HepG2 (cell line): ENCODE data around the gene MAT2A. TPM values are rescaled to one million over a fixed set of nuclear protein-coding genes. Genes with fewer than 3 reads are reported as not detected.

Experiments
- CENPX ChIP-seq: sonication (generic); formaldehyde crosslinking; IDR thresholded peaks from 2 replicates; pipeline ENCODE4 v1.9.0; 2021; ENCODE audit warnings: mild to moderate bottlenecking, missing genetic modification reagents, moderate library complexity
- IKZF4 ChIP-seq: sonication (generic); formaldehyde crosslinking; IDR thresholded peaks from 2 replicates; pipeline ENCODE4 v1.5.1; 2020; ENCODE audit warnings: borderline replicate concordance, mild to moderate bottlenecking, low read depth, missing genetic modification reagents; ENCODE audit errors: not compliant biosample characterization
- KLF16 ChIP-seq, 2 experiments: sonication (generic) in 1 of 2; formaldehyde crosslinking in 1 of 2; IDR thresholded peaks; 2 replicates each; pipeline versions ENCODE4 v1.6.1 to v1.8.0; 2016 to 2023; ENCODE audit warnings: missing genetic modification reagents in 2 of 2, missing compliant biosample characterization in 1 of 2
- MAF1 ChIP-seq: sonication (generic); formaldehyde crosslinking; IDR thresholded peaks from 2 replicates; pipeline ENCODE4 v1.5.0; 2020; ENCODE audit warnings: missing genetic modification reagents, borderline replicate concordance
- MIER2 ChIP-seq: IDR thresholded peaks from 2 replicates; pipeline ENCODE4 v1.6.1; 2016; ENCODE audit warnings: missing biosample characterization, missing genetic modification reagents
- NCOA1 ChIP-seq: sonication (generic); formaldehyde crosslinking; IDR thresholded peaks from 2 replicates; pipeline ENCODE4 v1.9.0; 2021; ENCODE audit warnings: missing genetic modification reagents
- NFE2 ChIP-seq: sonication (generic); formaldehyde crosslinking; IDR thresholded peaks from 2 replicates; pipeline ENCODE4 v1.4.0; 2020; ENCODE audit warnings: missing genetic modification reagents
- NFKBIZ ChIP-seq: IDR thresholded peaks from 2 replicates; pipeline ENCODE4 v1.6.1; 2018; ENCODE audit warnings: missing genetic modification reagents, missing compliant biosample characterization
- RBM22 ChIP-seq: fragments of 200-400 bp; formaldehyde crosslinking; optimal IDR thresholded peaks from 2 replicates; pipeline ENCODE3; 2017; ENCODE audit warnings: mild to moderate bottlenecking, low read length, moderate library complexity
- REXO4 ChIP-seq: sonication (generic); formaldehyde crosslinking; IDR thresholded peaks from 2 replicates; pipeline ENCODE4 v1.8.0; 2022; ENCODE audit warnings: missing genetic modification reagents, mild to moderate bottlenecking, borderline replicate concordance
- RFX3 ChIP-seq: IDR thresholded peaks from 2 replicates; pipeline ENCODE4 v1.6.1; 2016; ENCODE audit warnings: missing biosample characterization, missing genetic modification reagents
- SRY ChIP-seq: sonication (generic); formaldehyde crosslinking; IDR thresholded peaks from 2 replicates; pipeline ENCODE4 v1.8.0; 2022; ENCODE audit warnings: mild to moderate bottlenecking, missing genetic modification reagents
- TBP ChIP-seq: sonication (generic); formaldehyde crosslinking; IDR thresholded peaks from 2 replicates; pipeline ENCODE4 v1.5.0; 2020; ENCODE audit warnings: missing genetic modification reagents
- TEAD3 ChIP-seq: optimal IDR thresholded peaks from 2 replicates; pipeline ENCODE3; 2016; ENCODE audit warnings: borderline replicate concordance
- ZFP1 ChIP-seq: IDR thresholded peaks from 2 replicates; pipeline ENCODE4 v1.6.1; 2016
- ZNF530 ChIP-seq: sonication (generic); formaldehyde crosslinking; IDR thresholded peaks from 2 replicates; pipeline ENCODE4 v1.5.0; 2020; ENCODE audit warnings: low read depth, mild to moderate bottlenecking, missing genetic modification reagents
- ZNF543 ChIP-seq: sonication (generic); formaldehyde crosslinking; IDR thresholded peaks from 2 replicates; pipeline ENCODE4 v1.4.0; 2020; ENCODE audit warnings: mild to moderate bottlenecking, missing genetic modification reagents
- ZNF768 ChIP-seq: sonication (generic); formaldehyde crosslinking; IDR thresholded peaks from 2 replicates; pipeline ENCODE4 v1.4.0; 2020; ENCODE audit warnings: missing genetic modification reagents
- ZNF776 ChIP-seq: sonication (generic); formaldehyde crosslinking; IDR thresholded peaks from 2 replicates; pipeline ENCODE4 v1.4.0; 2020; ENCODE audit warnings: mild to moderate bottlenecking, missing genetic modification reagents
- polyA plus RNA-seq, 8 experiments: library from polyadenylated mRNA; depleted of rRNA in 3 of 8; stranded (reverse) in 7 of 8; unstranded in 1 of 8; fragments of >200 nt; fragmentation: Illumina TruSeq in 4 of 8; extraction: Trizol in 4 of 8; gene quantifications; 2 replicates each; pipeline versions ENCODE4 v1.2.1 to v1.2.3, GENCODE V29; 2011 to 2016; ENCODE audit warnings: low read depth in 4 of 8, missing spikeins in 1 of 8, mixed read lengths in 1 of 8; ENCODE audit not compliant: insufficient read depth in 1 of 8
- total RNA-seq, 5 experiments: library from RNA; depleted of rRNA; stranded (reverse); fragments of >200 nt; fragmentation: Illumina TruSeq; extraction: Trizol; gene quantifications; 2 replicates each; pipeline ENCODE4 v1.2.3, GENCODE V29; 2016; ENCODE audit warnings: low read depth in 1 of 5
- TF ChIP-seq, protein P1 (sequence below): IDR thresholded peaks from 2 replicates; pipeline ENCODE4 v1.6.1; 2016; ENCODE audit warnings: missing compliant biosample characterization, missing genetic modification reagents, borderline replicate concordance
- TF ChIP-seq, protein P2 (sequence below): sonication (generic); formaldehyde crosslinking; IDR thresholded peaks from 2 replicates; pipeline ENCODE4 v1.5.0; 2020; ENCODE audit warnings: mild to moderate bottlenecking, missing genetic modification reagents
- TF ChIP-seq, protein P3 (sequence below): sonication (generic); formaldehyde crosslinking; IDR thresholded peaks from 2 replicates; pipeline ENCODE4 v1.5.0; 2020; ENCODE audit warnings: missing genetic modification reagents
- TF ChIP-seq, protein P4 (sequence below): sonication (generic); formaldehyde crosslinking; conservative IDR thresholded peaks from 2 replicates; pipeline ENCODE4 v1.4.0; 2020; ENCODE audit warnings: missing genetic modification reagents
- TF ChIP-seq, protein P5 (sequence below): sonication (generic); formaldehyde crosslinking; IDR thresholded peaks from 2 replicates; pipeline ENCODE4 v1.5.1; 2020; ENCODE audit warnings: mild to moderate bottlenecking, missing genetic modification reagents, borderline replicate concordance

The MAT2A gene
- total and polyA plus RNA-seq, 2 of the 13 experiments (the other 11 are each of a cell fraction or from before 2014, with no cell fraction given) = 155 to 331 TPM

DNA sequence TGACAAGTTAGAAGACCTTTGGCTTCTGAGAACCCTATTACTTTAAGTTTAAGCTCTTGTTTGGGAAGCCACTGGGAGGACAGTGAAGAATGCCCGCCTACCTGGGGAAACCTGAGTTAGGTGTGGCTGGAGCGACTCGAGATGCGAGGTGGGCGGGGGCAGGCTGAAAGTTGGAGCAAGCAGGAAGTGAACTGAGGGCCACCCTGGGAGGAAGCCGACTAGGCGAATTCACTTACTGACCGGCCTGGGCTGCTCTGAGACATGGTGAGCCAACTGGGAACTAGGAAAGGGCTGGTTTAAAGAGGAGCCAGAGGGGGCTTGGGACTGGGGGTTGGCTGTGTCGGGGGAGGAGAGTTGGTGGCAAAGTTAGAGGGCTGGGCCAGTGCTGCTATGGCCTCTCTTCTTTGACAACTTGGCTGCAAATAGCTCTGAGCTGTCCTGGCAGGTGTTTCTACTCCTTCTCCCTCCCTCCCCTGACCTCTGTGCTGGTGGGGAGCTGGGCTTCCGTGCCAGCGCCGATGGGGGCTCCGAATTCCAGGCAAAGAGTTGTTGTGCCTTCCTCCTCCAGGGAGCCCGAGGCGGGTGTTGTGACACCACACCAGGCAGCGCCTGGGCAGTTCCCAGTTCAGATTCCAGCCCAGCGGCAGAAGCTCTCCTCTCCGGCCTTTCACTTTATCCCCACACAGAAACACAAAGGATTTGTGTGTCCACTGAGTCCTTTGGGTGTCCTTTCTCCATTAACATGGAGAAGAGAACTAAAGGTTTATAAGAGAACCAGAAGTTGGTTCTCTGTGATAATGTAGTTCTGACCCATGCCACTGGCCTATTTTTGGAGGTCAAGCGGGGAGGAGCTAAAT lies 38.6 kb downstream of the MAT2A start, which contains the start of gene VAMP8 (continued):
- TF ChIP-seq TEAD3 (peak; percentile 81), NFE2 (CRISPR knock-in tag) (no peak), NFKBIZ (CRISPR knock-in tag) (no peak), MIER2 (CRISPR knock-in tag) (no peak; the same call in 1 of the 2 replicates), ZNF543 (no peak), RBM22 (no peak), REXO4 (no peak), MAF1 (CRISPR knock-in tag) (no peak), RFX3 (CRISPR knock-in tag) (no peak), ZNF776 (CRISPR knock-in tag) (no peak), ZNF530 (no peak), NCOA1 (CRISPR knock-in tag) (peak; percentile 25; the same call in 1 of the 2 replicates), CENPX (CRISPR knock-in tag) (no peak), IKZF4 (CRISPR knock-in tag) (no peak), ZFP1 (CRISPR knock-in tag) (no peak), ZNF768 (0 out of 2 replicates have a peak, but pooled peaks have one; percentile 11), SRY (CRISPR knock-in tag) (no peak), KLF16 (CRISPR knock-in tag; IDR thresholded peaks at IDR 0.05) (peak in 1 of 2 experiments; percentile 41; a peak in 1 of 4 replicates), TBP (no peak)
- TF ChIP-seq, protein P1, sequence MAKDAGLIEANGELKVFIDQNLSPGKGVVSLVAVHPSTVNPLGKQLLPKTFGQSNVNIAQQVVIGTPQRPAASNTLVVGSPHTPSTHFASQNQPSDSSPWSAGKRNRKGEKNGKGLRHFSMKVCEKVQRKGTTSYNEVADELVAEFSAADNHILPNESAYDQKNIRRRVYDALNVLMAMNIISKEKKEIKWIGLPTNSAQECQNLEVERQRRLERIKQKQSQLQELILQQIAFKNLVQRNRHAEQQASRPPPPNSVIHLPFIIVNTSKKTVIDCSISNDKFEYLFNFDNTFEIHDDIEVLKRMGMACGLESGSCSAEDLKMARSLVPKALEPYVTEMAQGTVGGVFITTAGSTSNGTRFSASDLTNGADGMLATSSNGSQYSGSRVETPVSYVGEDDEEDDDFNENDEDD (CRISPR knock-in tag) = 0 out of 2 replicates have a peak, but pooled peaks have one; percentile 14
- TF ChIP-seq, protein P2, sequence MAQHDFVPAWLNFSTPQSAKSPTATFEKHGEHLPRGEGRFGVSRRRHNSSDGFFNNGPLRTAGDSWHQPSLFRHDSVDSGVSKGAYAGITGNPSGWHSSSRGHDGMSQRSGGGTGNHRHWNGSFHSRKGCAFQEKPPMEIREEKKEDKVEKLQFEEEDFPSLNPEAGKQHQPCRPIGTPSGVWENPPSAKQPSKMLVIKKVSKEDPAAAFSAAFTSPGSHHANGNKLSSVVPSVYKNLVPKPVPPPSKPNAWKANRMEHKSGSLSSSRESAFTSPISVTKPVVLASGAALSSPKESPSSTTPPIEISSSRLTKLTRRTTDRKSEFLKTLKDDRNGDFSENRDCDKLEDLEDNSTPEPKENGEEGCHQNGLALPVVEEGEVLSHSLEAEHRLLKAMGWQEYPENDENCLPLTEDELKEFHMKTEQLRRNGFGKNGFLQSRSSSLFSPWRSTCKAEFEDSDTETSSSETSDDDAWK = no peak
- TF ChIP-seq, protein P3, sequence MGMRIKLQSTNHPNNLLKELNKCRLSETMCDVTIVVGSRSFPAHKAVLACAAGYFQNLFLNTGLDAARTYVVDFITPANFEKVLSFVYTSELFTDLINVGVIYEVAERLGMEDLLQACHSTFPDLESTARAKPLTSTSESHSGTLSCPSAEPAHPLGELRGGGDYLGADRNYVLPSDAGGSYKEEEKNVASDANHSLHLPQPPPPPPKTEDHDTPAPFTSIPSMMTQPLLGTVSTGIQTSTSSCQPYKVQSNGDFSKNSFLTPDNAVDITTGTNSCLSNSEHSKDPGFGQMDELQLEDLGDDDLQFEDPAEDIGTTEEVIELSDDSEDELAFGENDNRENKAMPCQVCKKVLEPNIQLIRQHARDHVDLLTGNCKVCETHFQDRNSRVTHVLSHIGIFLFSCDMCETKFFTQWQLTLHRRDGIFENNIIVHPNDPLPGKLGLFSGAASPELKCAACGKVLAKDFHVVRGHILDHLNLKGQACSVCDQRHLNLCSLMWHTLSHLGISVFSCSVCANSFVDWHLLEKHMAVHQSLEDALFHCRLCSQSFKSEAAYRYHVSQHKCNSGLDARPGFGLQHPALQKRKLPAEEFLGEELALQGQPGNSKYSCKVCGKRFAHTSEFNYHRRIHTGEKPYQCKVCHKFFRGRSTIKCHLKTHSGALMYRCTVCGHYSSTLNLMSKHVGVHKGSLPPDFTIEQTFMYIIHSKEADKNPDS = no peak
- TF ChIP-seq, protein P4, sequence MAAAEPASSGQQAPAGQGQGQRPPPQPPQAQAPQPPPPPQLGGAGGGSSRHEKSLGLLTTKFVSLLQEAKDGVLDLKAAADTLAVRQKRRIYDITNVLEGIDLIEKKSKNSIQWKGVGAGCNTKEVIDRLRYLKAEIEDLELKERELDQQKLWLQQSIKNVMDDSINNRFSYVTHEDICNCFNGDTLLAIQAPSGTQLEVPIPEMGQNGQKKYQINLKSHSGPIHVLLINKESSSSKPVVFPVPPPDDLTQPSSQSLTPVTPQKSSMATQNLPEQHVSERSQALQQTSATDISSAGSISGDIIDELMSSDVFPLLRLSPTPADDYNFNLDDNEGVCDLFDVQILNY (CRISPR knock-in tag) = no peak
- TF ChIP-seq, protein P5, sequence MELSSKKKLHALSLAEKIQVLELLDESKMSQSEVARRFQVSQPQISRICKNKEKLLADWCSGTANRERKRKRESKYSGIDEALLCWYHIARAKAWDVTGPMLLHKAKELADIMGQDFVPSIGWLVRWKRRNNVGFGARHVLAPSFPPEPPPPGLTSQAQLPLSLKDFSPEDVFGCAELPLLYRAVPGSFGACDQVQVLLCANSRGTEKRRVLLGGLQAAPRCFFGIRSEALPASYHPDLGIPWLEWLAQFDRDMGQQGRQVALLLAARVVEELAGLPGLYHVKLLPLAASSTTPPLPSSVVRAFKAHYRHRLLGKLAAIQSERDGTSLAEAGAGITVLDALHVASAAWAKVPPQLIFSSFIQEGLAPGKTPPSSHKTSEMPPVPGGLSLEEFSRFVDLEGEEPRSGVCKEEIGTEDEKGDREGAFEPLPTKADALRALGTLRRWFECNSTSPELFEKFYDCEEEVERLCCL (CRISPR knock-in tag) = no peak
